ENCODE data around the gene PTPRCAP.

DNA sequence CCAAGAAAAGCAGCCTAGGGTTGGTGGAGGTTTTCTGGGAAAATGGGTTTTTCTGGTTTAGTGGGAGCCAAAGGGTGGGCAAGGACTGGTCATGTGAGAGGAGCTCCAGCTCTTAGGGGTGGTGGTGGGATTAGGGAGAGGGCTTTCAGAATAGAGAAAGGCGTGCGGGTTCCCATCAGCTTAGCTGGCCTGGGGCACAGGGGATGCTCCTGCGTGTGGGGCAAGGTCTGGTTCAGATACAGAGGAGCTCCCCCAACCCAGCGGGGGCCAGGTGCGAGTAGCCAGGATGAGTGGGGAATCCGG, 30.9 kb upstream of the PTPRCAP start:
- TF ChIP-seq POLR2AphosphoS5 (IDR thresholded peaks at IDR 0.05) (no peak), CTCF (IDR thresholded peaks at IDR 0.05) (no peak), POLR2A (IDR thresholded peaks at IDR 0.05) (no peak)
